DMS153 treated with DMSO at 0.1 percent for 48 hours (cell line): ENCODE data around the gene PRKAG3.
"Not testable (repeated sequence)": the region's sequence is repeated elsewhere in the genome, so short reads cannot be mapped to it uniquely, and the experiment has no call there.

ENCODE experiments used
- DNase-seq: peaks from one replicate; lab custom pipeline; 2025; ENCODE audit not compliant: unreplicated experiment; lab: John Stamatoyannopoulos, UW

PRKAG3 gene

DNA sequence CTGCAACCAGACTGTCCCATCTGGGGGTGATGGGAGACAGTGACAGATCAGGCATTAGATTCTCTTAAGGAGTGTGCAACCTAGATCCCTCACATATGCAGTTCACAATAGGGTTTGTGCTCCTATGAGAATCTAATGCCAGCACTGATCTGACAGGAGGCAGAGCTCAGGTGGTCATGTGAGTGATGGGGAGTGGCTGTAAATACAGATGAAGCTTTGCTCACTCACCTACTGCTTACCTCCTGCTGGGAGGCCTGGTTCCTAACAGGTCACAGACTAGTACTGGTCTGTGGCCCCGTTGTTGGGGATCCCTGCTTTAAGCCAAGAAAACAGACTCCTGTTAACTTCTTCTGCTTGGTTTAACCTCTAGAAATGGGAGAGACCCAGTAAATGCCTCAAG, 46.5 kb downstream of the PRKAG3 start:
- no peak for DNase-seq

- DNase-seq, result no peak
Observed at GRCh38 chr2:218783688-218784087, 47.9 kb downstream of the PRKAG3 start.

- DNase-seq, result no peak
Observed at GRCh38 chr2:218782528-218782844, 49.1 kb downstream of the PRKAG3 start.

DNA sequence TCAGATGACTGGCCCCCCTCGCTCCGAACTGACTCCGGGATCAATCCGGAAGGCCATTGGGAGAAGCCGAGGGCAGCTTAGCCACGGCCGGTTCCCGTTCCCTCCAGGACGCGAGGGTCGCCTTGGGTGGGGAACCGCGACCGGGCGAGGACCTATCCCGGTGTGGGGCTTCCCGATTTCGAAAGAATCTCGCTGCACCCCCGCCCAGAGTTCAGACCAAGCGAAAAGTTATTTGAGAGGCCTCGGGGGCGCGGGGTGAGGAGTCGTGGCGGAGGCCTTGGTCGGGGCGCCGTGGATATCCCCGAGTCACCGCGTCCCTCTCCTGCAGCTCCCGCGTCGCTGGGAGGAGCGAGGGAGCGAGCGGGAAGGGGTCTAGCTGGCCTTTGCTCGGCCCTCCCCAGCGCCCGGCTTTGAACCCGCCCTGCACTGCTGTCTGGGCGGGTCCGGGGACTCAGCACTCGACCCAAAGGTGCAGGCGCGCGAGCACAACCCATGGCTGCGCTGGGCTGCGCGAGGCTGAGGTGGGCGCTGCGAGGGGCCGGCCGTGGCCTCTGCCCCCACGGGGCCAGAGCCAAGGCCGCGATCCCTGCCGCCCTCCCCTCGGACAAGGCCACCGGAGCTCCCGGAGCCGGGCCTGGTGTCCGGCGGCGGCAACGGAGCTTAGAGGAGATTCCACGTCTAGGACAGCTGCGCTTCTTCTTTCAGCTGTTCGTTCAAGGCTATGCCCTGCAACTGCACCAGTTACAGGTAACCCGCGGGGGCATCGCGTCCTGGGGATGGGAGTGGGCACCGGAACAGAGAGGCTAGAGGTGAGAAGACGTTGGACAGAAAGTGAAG, 49.7 kb downstream of the PRKAG3 start, which contains the start of gene CYP27A1:
CYP27A1 (plus strand) TSS at position 457 of the 837 bp plus-strand sequence; CDS start at position 493, 36 bp downstream.
- DNase-seq, result no peak

- DNase-seq, result no peak
Observed at GRCh38 chr2:218780851-218781690, 50.5 kb downstream of the PRKAG3 start.

DNA sequence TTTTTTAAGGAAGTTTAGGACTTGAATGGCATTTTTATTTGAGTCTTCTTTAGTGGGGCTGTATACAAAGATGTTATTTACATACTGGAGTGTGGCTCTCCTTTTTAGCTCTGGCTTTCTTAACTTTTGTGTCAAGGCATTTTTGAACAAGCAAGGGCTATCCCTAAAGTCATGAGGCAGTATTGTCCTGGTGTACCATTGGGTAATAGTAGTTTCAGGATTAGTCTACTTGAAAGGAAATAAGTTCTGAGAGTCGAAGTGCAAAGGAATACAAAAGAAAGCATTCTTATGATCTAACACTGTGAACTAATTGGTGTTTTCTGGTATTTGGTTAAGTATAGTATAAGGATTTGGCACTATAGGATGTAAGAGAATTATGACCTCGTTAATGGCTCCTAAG, 51.6 kb downstream of the PRKAG3 start:
- no peak for DNase-seq

DNA sequence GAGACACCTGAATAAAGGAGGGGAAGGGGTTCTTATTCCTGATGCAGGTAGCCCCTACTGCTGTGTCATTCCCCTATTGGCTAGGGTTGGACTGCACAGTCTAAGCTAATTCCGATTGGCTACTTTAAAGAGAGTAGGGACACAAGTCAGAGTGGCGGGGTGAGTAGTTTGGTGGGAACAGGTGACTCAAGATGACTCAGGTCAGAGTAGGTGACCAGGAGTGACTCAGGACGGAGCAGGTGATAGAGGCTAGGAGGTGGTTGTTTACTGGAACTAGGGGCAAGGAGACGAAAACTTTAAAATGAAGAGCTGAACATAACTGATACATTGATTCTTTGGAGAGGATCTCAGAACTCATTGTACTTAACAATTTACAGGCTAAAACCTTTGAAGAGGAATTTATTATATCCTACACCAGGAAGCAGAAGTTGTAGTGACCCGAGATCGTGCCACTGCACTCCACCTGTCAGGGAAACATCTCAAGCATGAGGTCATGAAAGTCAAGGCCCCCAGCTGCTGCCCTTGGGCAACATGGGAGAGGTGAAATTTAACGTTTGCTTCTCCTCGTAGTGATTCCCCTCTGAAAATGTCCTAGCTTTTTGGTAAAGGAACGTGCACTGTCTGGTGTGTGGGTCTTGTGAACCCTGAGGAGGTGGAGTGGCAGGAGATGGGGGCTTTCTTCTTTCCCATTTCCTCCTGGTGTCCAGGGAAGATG, 54.2 kb downstream of the PRKAG3 start:
- DNase-seq, result no peak

DNA sequence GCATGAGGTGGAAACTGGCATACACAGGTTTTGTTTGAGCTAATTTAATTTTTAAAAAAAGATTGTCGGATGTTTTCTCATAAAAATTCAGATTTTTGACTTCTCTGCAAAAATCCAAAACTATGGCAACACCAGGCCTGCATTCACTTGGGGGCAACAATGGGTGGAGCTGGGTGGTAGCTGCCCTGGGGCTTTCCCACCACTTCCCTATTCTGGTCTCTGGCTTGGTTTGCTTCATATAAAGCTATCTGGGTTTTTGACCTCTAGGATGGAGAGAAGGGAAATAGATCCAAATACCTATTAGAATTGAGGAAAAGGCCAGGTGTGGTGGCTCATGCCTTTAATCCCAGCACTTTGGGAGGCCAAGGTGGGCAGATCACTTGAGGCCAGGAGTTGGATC, 55.1 kb downstream of the PRKAG3 start:
- no peak for DNase-seq

GRCh38 chr2:218773881-218774280, 57.7 kb downstream of the PRKAG3 start:
- DNase-seq, result no peak

DNA sequence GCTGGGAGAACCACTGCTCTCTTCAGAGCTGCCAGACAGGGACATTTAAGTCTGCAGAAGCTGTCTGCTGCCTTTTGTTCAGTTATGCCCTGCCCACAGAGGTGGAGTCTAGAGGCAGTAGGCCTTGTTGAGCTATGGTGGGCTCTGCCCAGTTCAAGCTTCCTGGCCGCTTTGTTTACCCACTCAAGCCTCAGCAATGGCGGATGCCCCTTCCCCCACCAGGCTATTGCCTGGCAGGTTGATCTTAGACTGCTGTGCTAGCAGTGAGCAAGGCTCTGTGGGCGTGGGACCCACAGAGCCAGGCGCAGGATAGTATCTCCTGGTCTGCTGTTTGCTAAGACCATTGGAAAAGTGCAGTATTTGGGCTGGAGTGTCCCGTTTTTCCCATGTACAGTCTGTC, 58.8 kb downstream of the PRKAG3 start:
- DNase-seq, result not testable (repeated sequence)
